Psoas muscle (tissue), 8 donors: ENCODE results near the gene P4HTM. TPM values are rescaled to one million over a fixed set of nuclear protein-coding genes. Genes with fewer than 3 reads are reported as not detected.

Source experiments
- ATAC-seq, 4 donors: fragments of 200-7000 bp; cut with Tn5 transposase; one replicate each; pipeline ENCODE4 v1.9.1; 2020; ENCODE audit warnings: moderate library complexity in 3 of 4, mild to moderate bottlenecking in 2 of 4
- DNase-seq, 2 donors: peaks; one replicate each; pipeline ENCODE4 v3.0.0-alpha.2; 2020
- H3K27ac ChIP-seq: fragments of 200-600 bp; one replicate; pipeline ENCODE4 v1.8.0; 2022
- H3K27me3 ChIP-seq, 3 donors: fragments of 200-600 bp in 1 of 3; one replicate each; pipeline versions ENCODE4 v1.6.1 to v1.8.0; 2013 to 2022; ENCODE audit warnings: low read length in 2 of 3, mild to moderate bottlenecking in 2 of 3, moderate library complexity in 1 of 3; ENCODE audit not compliant: insufficient read depth in 3 of 3
- H3K36me3 ChIP-seq, 2 donors: fragments of 200-600 bp in 1 of 2; one replicate each; pipeline versions ENCODE4 v1.6.1 to v1.8.0; 2013 to 2022; ENCODE audit warnings: low read depth in 1 of 2, mild to moderate bottlenecking in 1 of 2, moderate library complexity in 1 of 2; ENCODE audit not compliant: insufficient read depth in 1 of 2
- H3K4me1 ChIP-seq: fragments of 200-600 bp; one replicate; pipeline ENCODE4 v1.8.0; 2022
- H3K4me3 ChIP-seq: fragments of 200-600 bp; one replicate; pipeline ENCODE4 v1.8.0; 2022; ENCODE audit warnings: mild to moderate bottlenecking
- H3K9me3 ChIP-seq: fragments of 200-600 bp; one replicate; pipeline ENCODE4 v1.8.0; 2022
- CTCF ChIP-seq: fragments of 200-600 bp; IDR thresholded peaks from one replicate; pipeline ENCODE4 v1.8.0; 2022; ENCODE audit warnings: antibody characterized with exemption
- WGBS, 3 donors: extraction: QIAGEN DNeasy Blood & Tissue Kit; methylation state at CpG; one replicate each; pipeline versions ENCODE4 v1.1.6 to v1.1.7; 2013; 5-methylcytosine and 5-hydroxymethylcytosine counted together
- intact Hi-C, 2 donors: fragments of 100-400 bp; cut with DNase I; formaldehyde crosslinking; loops; one replicate each; pipeline versions ENCODE4 v1.11.0 to v1.14.2; 2022
- polyA plus RNA-seq, 3 donors: library from polyadenylated mRNA; stranded (reverse); fragments of 200-250 nt; gene quantifications; one replicate each; pipeline ENCODE4 v1.2.3, GENCODE V29; 2013
- total RNA-seq, 4 donors: library from RNA; stranded (reverse); fragmentation: NEBNext Ultra II Directional in 2 of 4; extraction: Animal tissue kit (Norgen Biotek cat#: 25700) in 2 of 4; gene quantifications; one replicate each; pipeline versions ENCODE4 v1.2.1 to v1.2.4, GENCODE V29; 2021 to 2023
- donor health status: healthy with polysubstance abuse.
- donor health status: DM: no; HTN: no; CAD: no; lungs with moderate emphysema.
- donor health status: Bipolar disorder and iron deficiency.
- donor health status: healthy.
- donor health status: DM: yes; HTN: yes; CAD: no.
- donor health status: DM: no; HTN: no; CAD: no.
- donor health status: DM: no; HTN: no; CAD: no.
- donor health status: DM: yes; HTN: yes; CAD: no.

The P4HTM gene
- total and polyA plus RNA-seq, 7 donors = 4.1 to 17.0 (median 11.1) TPM

- Histone ChIP-seq H3K4me1 (peaks cover 12% of the 10 kb centered on the region), H3K27me3 (no peaks in the 10 kb centered on the region), H3K4me3 (no peak overlapping the region), H3K9me3 (no peaks in the 10 kb centered on the region), H3K27ac (peak overlapping the region; percentile 27), H3K36me3 (peaks cover 2 to 63% of the 10 kb centered on the region in 2 donors)
- intact Hi-C loops = no loop called here
- no peak for ATAC-seq
- WGBS, 3 donors = 58 to 71% (median 60%) methylated on average over 4 of the region's 4 CpGs
- DNase-seq = no peak
- TF ChIP-seq CTCF = no peak
Observed at GRCh38 chr3:48960841-48961413, 29.1 kb upstream of the P4HTM start.

GRCh38 chr3:48962340-48962739 lies 27.7 kb upstream of the P4HTM start:
- Histone ChIP-seq H3K36me3 (peaks cover 2 to 76% of the 10 kb centered on the region in 2 donors), H3K9me3 (no peaks in the 10 kb centered on the region), H3K4me1 (peaks cover 25% of the 10 kb centered on the region), H3K27ac (no peak overlapping the region), H3K4me3 (no peak overlapping the region), H3K27me3 (no peaks in the 10 kb centered on the region)
- TF ChIP-seq CTCF = no peak
- DNase-seq = no peak
- no peak for ATAC-seq
- 86 to 93% (median 93%) methylated on average over 2 of the region's 2 CpGs for WGBS, 3 donors
- intact Hi-C loops = no loop called here

- intact Hi-C loops = no loop called here
- DNase-seq = no peak
- Histone ChIP-seq H3K9me3 (no peaks in the 10 kb centered on the region), H3K4me3 (no peak overlapping the region), H3K27me3 (no peaks in the 10 kb centered on the region), H3K27ac (no peak overlapping the region), H3K4me1 (peaks cover 25% of the 10 kb centered on the region), H3K36me3 (peaks cover 2 to 76% of the 10 kb centered on the region in 2 donors)
- TF ChIP-seq CTCF = no peak
- WGBS, 3 donors = 84 to 89% (median 88%) methylated on average over 4 of the region's 4 CpGs
- ATAC-seq = no peak
Observed at GRCh38 chr3:48962939-48963338, 27.1 kb upstream of the P4HTM start.

- Histone ChIP-seq H3K4me3 (no peak overlapping the region), H3K27ac (no peak overlapping the region), H3K36me3 (peaks cover 2 to 76% of the 10 kb centered on the region in 2 donors), H3K27me3 (no peaks in the 10 kb centered on the region), H3K4me1 (peaks cover 25% of the 10 kb centered on the region), H3K9me3 (no peaks in the 10 kb centered on the region)
- intact Hi-C loops = no loop called here
- no peak for DNase-seq
- TF ChIP-seq CTCF = no peak
- ATAC-seq = no peak
- 72 to 78% (median 73%) methylated on average over 2 of the region's 2 CpGs for WGBS, 3 donors
Observed at GRCh38 chr3:48963591-48963990, 26.4 kb upstream of the P4HTM start.

- Histone ChIP-seq H3K36me3 (peaks cover 2 to 98% of the 10 kb centered on the region in 2 donors), H3K9me3 (no peaks in the 10 kb centered on the region), H3K27ac (peak overlapping the region; percentile 42), H3K4me1 (peaks cover 14% of the 10 kb centered on the region), H3K27me3 (no peaks in the 10 kb centered on the region), H3K4me3 (no peak overlapping the region)
- ATAC-seq (peak in 1 of 4 donors; percentile 9), DNase-seq (no peak)
- WGBS, 3 donors = 61 to 71% (median 65%) methylated on average over 3 of the region's 3 CpGs
- intact Hi-C loops = no loop called here
- no peak for TF ChIP-seq CTCF
Observed at GRCh38 chr3:48966367-48966766, 23.7 kb upstream of the P4HTM start.
